HK-2 (cell line): Measurements from ENCODE around the gene OR6C2.
"Not testable (repeated sequence)": the region's sequence is repeated elsewhere in the genome, so short reads cannot be mapped to it uniquely, and the experiment has no call there.

Experiments
- DNase-seq: peaks from one replicate; pipeline ENCODE4 v3.0.0-alpha.2; 2018; ENCODE audit not compliant: unreplicated experiment

Gene OR6C2

DNA sequence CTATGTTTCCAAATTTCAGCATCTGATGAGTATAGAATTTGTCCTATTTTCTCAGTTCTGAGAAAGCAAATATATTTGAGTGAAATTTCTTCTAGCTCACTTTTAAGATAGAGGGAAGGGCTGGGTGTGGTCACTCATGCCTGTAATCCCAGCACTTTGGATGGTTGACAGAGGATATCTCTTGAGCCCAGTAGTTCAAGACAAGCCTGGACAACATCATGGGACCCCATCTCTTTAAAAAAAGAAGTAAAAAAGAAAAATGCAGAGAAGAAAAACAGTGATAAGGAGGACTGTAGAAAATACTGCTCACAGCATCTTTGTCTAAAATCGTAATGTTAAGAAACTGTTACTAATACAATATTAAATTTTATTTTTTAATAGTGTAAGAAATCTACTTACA, 28.4 kb downstream of the OR6C2 start:
- DNase-seq, result no peak

DNA sequence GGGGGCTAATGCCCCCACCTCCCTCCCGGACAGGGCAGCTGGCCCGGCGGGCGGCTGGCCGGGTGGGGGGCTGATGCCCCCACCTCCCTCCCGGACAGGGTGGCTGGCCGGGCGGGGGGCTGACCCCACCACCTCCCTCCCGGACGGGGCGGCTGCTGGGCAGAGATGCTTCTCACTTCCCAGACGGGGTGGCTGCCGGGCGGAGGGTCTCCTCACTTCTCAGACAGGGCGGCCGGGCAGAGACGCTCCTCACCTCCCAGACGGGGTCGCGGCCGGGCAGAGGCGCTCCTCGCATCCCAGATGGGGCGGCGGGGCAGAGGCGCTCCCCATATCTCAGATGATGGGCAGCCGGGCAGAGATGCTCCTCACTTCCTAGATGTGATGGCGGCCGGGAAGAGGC, 35.3 kb downstream of the OR6C2 start:
- DNase-seq, result not testable (repeated sequence)

DNA sequence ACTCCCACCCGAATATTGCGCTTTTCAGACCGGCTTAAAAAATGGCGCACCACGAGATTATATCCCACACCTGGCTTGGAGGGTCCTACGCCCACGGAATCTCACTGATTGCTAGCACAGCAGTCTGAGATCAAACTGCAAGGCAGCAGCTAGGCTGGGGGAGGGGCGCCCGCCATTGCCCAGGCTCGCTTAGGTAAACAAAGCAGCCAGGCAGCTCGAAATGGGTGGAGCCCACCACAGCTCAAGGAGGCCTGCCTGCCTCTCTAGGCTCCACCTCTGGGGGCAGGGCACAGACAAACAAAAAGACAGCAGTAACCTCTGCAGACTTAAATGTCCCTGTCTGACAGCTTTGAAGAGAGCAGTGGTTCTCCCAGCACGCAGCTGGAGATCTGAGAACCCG, 40.4 kb downstream of the OR6C2 start:
- DNase-seq, result not testable (repeated sequence)

DNA sequence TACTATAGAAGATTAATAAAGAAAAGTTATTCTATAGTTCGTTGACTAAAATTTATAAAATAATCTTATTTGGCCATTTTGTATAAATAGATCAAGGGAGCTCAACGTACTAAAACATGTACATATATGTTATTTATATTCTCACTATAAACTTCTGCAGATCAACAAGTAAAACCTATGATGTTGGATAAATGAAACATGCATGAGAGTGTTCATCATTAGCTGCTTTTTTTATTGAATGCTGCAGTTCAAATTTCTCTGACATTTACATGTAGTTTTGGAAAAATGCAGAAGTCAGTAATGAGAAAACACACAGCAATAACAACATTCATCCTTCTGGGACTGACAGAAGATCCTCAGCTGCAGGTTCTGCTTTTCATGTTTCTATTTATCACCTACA, 48.2 kb downstream of the OR6C2 start, which contains the start of gene OR6C68:
TSS of gene OR6C68 (plus strand) at position 301 of the 400 bp plus-strand sequence. CDS start at position 301, 0 bp downstream.
- no peak for DNase-seq

DNA sequence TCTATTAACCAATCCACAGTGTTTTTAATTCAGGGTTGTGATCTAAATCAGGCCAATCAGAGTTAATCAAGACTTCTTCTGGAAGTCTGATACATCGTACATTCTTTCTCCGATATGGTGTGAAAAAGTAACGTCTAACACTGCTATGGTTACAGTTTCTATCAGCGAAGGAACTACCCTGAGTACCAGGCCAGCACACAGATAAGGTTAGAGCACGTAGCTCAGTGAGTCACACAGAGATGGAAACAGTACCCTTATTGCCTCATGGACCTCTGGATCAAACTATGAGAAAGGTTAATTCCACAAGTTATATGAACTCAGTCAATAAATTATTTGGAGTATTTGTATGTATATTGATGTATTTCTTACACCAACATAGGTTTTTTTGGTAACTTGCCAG, 51.6 kb downstream of the OR6C2 start:
- DNase-seq, result no peak

DNA sequence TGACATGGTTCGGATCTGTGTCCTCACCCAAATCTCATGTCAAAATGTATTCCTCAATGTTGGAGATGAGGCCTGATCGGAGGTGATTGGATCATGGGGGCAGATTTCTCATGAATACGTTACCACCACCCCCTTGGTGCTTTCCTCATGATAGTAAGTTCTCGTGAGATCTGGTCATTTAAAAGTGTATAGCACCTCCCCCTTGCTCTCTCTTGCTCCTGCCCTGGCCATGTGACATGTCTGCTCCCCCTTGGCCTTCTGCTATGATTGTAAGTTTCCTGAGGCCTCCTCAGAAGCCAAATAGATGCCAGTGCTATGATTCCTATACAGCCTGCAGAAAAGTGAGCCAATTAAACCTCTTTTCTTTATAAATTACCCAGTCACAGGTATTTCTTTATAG, 55.4 kb downstream of the OR6C2 start:
- DNase-seq, result no peak

DNA sequence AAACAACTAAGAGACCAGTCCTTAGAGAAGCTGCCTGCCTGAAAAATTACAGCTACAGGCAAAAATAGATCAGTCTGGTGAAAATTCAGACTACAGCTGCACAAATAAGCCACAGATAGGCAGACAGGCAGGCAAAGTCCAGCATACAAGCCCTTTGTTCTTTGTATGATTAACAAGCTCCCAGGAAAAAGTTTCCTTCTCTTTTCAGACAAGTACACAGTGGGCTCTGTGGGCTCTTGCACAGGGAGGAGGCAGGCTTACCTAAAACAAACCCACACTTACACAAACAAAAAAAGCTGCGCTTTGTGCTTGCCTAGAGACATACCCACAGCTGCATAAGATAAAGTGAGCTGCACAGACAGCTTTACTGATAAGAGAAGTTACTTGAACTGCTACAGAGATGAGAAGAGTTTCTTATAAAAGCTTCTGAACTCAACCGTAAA, 56.0 kb downstream of the OR6C2 start:
- no peak for DNase-seq

DNA sequence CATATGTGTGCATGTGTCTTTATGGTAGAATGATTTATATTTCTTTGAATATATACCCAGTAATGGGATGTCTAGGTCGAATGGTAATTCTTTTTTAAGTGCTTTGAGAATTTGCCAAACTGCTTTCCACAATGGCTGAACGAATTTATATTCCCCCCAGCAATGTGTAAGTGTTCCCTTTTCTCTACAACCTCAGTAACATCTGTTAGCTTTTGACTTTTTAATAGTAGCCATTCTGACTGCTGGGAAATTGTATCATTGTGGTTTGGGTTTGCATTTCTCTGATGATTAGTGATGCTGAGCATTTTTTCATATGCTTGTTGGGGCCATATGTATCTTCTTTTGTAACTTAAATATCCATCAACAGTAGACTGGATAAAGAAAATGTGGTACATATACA, 57.7 kb downstream of the OR6C2 start:
- DNase-seq, result no peak
